GM18861 (cell line): ENCODE results near the gene SRGAP2B.
A peak's percentile ranks its signal among the peaks of the same experiment; 100 is the strongest.
"Not testable (repeated sequence)": the region's sequence is repeated elsewhere in the genome, so short reads cannot be mapped to it uniquely, and the experiment has no call there.

Experiments
- ATAC-seq: cut with Tn5 transposase; IDR thresholded peaks from one replicate; pipeline ENCODE4 v1.9.1; 2021; ENCODE audit not compliant: unreplicated experiment

The SRGAP2B gene

GRCh38 chr1:145047553-145047952 lies 47.6 kb downstream of the SRGAP2B start:
- ATAC-seq = not testable (repeated sequence)

- ATAC-seq = not testable (repeated sequence)
These were observed 49.4 kb downstream of the SRGAP2B start for GRCh38 chr1:145045571-145046273.

GRCh38 chr1:145041519-145041918 lies 53.6 kb downstream of the SRGAP2B start:
- ATAC-seq = peak; percentile 69

GRCh38 chr1:145036019-145036418 lies 59.1 kb downstream of the SRGAP2B start:
- ATAC-seq = not testable (repeated sequence)

GRCh38 chr1:145033523-145033922 lies 61.6 kb downstream of the SRGAP2B start:
- not testable (repeated sequence) for ATAC-seq

DNA sequence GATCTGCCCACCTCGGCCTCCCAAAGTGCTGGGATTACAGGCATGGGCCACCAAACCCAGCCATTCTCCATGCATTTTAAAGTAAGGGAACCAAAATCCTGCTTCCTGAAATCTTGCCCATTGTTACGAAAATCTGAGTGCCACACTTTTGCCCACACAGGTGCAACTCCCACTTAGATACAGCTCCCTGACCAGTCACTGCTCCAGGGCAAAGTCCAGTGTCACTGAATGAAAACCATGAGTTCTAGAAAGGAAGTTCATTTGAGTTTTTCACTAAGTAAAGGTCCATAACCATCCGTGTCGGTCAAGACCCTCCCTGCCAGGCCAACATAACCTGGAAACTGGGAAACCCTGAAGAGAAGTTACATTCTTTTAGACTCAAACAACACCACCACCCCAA lies 67.9 kb downstream of the SRGAP2B start:
- not testable (repeated sequence) for ATAC-seq

DNA sequence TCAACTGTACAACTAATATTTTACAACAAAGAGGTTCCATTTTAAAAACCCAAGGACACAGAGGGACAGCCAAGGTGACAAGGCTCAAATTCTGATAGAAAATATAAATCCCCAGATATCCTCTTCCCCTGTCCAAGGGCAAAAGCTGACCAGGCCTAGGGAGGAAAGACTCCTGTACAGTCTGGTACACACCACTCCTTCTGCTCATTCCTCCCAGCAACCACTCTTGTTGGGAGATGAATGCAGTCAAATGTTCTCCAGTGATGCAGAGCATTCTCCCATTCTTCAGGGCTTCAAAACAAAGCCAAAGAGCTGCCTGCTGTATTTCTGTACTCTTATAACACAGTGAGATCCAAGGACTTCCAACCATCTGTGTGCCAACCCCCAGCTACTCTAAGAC lies 69.8 kb downstream of the SRGAP2B start:
- ATAC-seq = not testable (repeated sequence)

- not testable (repeated sequence) for ATAC-seq
These were observed 72.9 kb downstream of the SRGAP2B start for GRCh38 chr1:145022259-145022658.

- ATAC-seq = not testable (repeated sequence)
These were observed 73.4 kb downstream of the SRGAP2B start for GRCh38 chr1:145021749-145022148.

- not testable (repeated sequence) for ATAC-seq
These were observed 75.4 kb downstream of the SRGAP2B start for GRCh38 chr1:145019709-145020108.

- not testable (repeated sequence) for ATAC-seq
These were observed 77.4 kb downstream of the SRGAP2B start for GRCh38 chr1:145017725-145018124.

DNA sequence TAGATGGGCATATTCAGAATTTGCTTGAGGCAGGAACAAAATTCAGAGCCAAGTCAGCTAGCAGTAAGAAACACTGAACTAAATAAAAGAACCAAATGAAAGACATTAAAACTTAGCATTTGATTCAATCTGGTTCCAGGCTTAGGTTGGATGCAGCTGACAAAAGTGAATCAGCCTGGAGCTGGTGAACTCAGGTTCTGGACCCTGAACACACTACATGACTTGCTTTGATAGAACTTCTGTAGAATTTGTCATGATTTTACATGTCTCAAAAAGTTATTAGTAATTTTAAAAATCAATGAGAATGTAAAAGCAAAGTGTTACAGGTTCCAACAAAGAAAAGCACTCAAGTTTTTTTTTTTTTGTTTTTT lies 78.7 kb downstream of the SRGAP2B start:
- ATAC-seq = not testable (repeated sequence)

DNA sequence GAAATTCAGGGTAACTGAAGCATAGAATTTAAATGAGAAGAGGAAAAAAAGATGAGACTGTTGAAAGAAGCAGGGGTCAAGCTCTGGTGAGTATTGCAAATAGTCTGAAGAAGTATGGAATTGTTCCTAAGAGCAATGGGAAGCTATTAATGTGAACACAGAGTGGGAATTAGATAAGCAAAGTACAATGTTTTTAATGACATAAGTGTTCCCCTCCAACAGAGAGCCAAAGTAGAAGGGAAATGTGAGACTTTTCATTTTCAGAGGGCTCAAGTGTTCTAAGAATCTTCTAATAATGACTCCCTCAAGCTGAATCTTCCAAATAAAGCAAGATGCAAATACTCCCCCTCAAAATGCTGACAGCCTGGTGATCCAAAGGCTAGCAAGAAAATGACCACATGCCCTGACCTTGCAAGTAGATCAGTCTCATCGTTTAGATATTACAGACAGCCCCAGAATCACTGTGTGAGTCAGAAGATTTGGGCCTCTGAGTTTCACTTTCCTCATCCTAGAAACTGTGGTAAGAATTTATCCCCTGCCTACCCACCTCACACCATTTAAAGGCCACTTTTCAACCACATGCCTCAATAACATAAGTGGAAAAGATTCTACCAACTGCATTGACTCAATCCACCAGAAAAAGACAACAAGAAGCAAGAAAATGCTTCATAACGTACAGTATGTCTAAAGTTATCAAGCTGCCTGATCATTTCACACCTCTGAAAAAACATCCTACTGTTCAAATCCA lies 79.2 kb downstream of the SRGAP2B start:
- not testable (repeated sequence) for ATAC-seq

DNA sequence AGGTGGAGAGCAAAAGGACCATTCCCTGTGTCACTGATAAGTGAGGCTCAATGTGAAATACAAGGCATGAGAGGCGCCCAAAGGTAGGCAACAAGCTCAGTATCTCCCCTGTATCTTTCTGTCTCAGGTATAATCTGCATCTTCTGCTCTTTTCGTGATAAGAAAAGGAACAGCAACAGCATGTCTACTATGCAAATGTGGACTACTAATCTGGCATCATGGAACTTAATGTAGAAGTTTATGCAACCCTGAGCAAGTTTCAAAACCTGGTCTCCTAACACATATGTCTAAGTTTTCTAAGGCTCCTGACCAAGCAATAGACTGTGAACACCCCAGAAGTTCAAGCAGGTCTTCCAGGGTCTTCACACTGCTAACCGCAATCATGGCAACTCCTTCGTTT lies 81.8 kb downstream of the SRGAP2B start:
- not testable (repeated sequence) for ATAC-seq

DNA sequence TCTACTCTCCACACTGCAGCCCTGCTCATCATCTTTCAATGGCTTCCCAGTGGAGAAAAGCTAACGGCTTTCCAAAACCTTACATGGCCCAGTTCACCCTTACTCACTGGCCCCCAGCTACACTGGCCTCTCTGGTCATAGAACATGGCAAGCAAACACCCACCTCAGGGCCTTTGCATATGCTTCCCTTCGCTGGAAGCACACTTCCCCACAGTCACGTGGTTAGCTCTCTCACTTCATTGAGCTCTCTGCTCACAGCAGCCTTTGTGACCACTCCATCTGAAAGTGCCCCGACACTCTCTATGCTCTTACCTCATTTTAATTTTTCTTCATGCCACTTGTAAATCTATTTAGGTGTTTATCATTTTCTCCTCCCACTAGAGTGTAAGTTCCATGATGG lies 83.3 kb downstream of the SRGAP2B start:
- ATAC-seq = not testable (repeated sequence)

DNA sequence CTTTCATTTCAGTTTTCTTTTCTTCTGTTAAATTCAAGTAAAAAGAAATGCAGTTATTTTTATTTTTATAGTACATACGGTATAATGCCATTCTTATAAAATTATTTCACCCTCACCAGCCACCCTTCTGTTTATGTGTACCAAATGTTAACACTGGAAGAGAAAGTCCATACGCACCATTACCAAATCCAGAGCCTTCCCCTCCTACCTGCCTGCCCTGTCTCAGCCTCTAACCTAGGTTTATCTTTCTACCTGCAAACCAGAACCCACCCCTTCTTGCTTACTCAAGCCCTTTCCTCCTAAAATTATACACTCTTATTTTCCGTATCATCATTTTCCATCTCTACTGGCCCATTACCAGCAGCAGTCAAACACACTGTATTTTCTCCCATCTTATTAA lies 84.5 kb downstream of the SRGAP2B start:
- not testable (repeated sequence) for ATAC-seq

DNA sequence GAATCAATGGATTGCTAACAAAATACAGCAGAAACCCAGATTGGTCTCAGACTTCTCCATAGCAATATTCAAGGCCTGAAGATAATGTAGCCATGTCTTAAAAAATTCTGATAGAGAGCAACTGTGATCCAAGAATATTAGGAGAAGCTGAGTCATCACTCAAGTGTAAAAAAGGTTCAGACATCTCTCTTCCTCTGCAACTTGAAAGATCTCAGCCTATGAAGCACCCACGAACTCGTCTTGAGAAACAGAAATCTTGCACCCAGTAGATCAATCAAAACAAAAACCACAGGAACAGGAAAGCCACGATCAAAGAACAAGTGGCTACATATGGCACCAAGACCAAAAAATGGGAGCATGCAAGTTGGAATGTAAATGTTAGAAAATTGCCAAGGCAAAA lies 85.2 kb downstream of the SRGAP2B start:
- not testable (repeated sequence) for ATAC-seq

DNA sequence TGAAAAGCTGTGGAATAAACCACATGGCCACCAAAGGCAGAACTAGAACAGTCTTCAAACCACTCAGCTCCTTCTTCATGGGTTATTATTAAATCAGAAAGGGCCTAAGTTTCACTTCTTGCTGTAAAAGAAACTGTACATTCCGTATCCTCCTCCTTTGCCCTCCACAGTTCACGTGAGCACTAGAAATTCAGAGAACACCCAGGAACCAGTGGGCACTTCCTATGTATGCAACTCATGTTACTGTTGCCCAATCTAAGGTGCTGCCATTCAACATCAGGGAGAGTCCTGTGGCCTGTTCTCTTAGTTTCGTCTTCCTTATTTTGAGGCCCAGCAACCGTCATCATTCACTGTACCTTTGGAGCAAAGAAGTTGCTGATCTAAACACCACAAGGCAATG lies 86.7 kb downstream of the SRGAP2B start:
- ATAC-seq = peak; percentile 48

- not testable (repeated sequence) for ATAC-seq
These were observed 90.0 kb downstream of the SRGAP2B start for GRCh38 chr1:145005142-145005541.

DNA sequence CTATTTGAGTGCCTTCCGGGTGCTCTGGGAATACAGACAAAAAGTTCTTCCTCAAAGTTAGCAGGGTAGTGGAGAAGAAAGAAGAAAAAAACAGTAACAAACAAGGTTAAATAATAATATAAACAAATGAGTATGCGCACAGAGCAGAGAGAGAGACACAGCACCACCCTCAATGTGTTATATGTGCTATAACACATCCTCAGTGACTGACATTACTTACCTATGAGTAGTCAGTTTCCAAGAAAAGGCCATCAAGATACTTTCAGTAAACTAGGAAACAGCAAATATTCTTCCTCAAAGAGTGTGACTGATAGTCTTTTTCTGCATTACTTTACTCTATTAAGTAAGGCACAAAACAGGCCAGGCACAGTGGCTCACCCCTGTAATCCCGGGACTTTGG lies 93.7 kb downstream of the SRGAP2B start:
- not testable (repeated sequence) for ATAC-seq

DNA sequence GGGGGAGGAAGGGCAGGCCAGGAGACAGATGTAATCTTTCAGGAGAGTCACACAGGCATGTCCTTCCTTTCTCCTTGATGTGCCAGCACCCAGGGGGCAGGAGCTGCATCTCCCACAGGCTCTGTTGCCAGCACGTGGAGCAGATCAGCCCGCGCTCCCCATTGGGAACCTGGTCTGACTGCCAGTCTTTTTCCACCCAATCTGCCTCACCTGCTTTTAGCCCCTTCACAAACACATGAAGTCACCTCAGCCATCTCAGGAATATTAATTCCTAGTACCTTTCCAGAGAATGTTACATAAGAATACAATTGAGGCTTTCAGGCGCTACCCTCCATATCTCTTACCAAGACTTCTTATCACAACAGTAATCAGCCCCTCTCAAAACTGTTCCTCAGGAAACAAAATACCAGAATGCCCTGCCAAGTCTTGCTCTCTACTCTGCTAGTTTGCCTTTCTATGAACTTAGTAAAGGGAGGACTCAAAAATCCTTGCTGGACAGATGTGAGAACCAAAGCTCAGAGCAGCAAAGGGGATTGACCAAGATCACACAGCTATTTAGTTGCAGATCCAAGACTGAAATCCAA lies 94.3 kb downstream of the SRGAP2B start:
- ATAC-seq = not testable (repeated sequence)
